SK-N-MC (cell line): ENCODE data around the gene NPEPL1.

ENCODE experiments used
- EZH2 ChIP-seq: fragments of 200-600 bp; sonication (generic); IDR thresholded peaks from one replicate; pipeline ENCODE4 v1.6.1; 2017; ENCODE audit warnings: antibody characterized with exemption
- FOXP2 ChIP-seq: optimal IDR thresholded peaks from 2 replicates; pipeline ENCODE3; 2011; ENCODE audit warnings: mild to moderate bottlenecking, moderate library complexity; ENCODE audit not compliant: insufficient read depth; ENCODE audit errors: extremely low read length, control extremely low read depth
- POLR2AphosphoS5 ChIP-seq: IDR thresholded peaks from 2 replicates; pipeline ENCODE4 v1.6.1; 2012; ENCODE audit warnings: mild to moderate bottlenecking, low read depth, low read length, borderline replicate concordance

DNA sequence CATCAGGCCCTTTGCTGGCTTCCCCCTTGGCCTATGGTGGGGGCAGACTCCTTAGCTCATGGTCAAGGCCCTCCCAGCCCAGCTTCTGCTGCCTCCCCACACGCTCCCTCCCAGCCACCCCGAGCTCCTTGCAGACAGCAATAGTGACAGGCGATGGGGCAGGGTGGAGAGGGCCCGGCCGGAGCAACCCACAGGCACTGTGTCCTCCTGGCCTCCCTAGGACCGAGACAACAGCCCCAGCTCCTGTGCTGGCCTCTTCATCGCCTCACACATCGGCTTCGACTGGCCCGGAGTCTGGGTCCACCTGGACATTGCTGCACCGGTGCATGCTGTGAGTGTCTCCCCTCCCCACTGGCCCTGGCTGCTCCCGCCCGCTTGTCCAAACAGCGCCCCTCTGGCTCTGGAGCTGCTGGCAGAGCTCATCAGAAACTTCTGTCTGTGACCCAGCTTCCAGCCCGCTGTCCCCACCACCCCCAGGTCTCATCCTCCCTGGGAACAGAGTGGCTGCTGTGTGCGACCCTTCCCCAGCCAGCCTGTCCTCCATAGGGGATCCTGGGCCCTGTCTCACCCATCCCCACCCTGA is 21.8 kb downstream of the NPEPL1 start:
- no peak for TF ChIP-seq POLR2AphosphoS5
- TF ChIP-seq EZH2: no peak
- no peak for TF ChIP-seq FOXP2
